D341Med (cell line): ENCODE measurements around the gene RTEL1.
"Not testable (repeated sequence)": the region's sequence is repeated elsewhere in the genome, so short reads cannot be mapped to it uniquely, and the experiment has no call there.

ENCODE experiments used
- DNase-seq: peaks from one replicate; pipeline ENCODE4 v3.0.0; 2012; ENCODE audit warnings: low spot score

Gene RTEL1

DNA sequence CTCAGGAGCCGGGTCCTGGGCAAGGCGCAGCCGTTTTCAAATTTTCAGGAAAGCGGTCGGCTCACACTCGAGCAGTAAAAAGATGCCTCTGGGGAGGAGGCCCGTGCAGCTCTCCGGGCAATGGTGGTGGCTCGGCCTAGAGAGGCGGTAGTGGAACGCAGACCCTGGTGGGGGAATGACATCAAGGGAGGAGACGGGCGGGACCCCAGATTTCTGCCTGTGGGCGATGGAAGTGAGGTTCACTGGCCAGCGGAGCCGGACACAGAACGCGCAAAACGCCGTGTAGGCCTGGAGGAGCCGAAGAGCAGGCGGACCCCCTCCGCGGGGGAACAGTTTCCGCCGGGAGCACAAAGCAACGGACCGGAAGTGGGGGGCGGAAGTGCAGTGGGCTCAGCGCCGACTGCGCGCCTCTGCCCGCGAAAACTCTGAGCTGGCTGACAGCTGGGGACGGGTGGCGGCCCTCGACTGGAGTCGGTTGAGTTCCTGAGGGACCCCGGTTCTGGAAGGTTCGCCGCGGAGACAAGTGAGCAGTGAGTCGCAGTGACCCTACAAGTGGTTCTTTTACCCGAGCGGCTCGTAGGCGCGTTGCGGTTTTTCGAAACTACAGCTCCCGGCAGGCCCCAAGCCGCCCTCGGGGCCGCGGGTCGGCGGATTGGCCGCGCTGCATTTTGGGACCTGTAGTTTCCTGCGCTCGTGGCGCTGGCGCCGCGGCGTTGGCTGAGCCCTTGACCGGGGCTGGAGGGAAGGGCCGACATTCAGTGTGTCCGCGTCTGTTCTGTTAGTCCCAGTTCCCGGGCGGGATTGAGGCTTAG lies at the start of gene RTEL1:
Gene RTEL1, plus strand, starts transcription at position 376 of the 812 bp plus-strand sequence. CDS start 1,091 bp downstream, outside the sequence.
- DNase-seq = peak; percentile 98

DNA sequence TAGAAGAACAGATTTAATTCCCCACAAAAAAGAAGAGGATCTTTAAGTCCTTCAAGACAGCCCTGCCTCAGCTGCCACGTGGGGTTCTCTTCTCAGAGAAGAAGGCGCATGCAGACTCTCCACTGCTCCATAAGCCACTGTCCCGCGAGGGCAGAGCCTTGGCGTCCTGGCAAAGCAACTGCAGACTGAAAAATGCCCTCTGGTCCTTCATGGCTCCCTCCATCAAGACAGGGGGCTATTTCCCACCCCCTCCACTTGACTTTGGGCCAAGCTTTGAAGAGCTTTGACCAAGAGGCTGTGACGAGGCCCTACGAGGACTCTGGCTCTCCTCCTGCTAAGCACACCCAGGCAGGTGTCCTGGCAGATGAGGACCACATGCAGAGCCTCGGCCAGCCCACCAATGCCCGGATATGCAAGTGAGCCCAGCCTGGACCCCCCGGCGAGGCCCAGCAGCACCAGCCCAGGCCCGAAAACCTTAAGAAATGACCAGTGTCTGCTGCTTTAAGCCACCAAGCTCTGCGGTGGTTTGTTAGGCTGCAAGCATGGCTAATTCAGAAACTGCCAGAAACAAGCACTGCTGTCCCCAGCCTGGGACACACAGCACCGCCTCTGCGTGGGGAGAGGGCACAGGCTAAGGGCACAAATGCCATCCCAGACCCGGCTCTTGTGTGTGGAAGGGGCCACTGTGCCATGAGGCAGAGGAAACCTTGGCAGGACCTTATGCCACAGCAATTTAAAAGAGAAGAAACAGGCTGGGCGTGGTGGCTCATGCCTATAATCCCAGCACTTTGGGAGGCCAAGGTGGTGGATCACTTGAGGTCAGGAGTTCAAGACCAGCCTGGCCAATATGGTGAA lies 47.3 kb upstream of the RTEL1 start:
- DNase-seq = peak; percentile 32

DNA sequence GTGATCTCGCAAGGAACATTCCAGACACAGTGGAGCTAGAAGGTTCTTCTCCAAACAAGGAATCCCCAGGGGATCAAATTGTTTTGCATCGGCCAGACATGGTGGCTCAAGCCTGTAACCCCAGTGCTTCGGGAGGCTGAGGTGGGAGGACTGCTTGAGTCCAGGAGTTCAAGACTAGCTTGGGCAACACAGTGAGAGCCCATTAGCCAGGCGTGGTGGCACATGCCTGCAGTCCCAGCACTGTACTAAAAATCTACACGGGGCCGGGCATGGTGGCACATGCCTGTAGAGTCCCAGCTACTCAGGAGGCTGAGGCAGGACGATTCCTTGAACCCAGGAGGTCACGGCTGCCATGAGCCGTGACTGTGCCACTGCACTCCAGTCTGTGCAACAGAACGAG lies 46.5 kb upstream of the RTEL1 start:
- DNase-seq = no peak

DNA sequence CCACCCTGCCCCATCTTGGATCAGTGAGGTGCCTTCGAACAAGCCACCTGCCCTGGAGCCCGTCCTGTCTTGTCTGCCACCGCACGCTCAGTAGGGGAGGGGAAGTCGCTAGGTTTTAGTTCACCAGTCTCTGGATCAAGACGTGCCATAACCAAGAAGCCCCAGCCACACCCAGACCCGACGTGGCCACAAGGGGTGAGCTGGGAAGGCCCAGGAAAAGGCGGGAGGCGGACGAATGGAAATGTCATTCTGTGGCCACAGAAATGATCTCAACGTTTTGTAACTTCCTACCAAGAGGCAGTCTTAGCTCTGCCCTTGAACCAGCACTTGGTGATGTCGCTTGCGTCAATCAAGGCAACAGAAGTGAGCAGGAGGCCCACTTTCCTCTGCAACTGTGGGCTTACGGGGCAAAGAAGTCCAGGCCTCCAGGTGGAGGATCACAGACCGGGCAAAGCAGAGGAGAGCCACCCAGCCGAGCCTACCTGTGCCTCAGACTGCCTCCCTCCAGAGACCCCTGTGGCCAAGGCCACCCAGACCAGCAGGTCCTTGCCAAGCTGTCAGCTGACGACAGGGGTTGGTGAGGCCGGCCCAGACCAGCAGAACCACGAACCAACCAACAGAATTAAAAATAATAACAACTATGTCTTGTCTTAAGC lies 45.7 kb upstream of the RTEL1 start:
- peak; percentile 21 for DNase-seq

- DNase-seq = not testable (repeated sequence)
These were observed 44.1 kb upstream of the RTEL1 start for GRCh38 chr20:63613863-63614594.

DNA sequence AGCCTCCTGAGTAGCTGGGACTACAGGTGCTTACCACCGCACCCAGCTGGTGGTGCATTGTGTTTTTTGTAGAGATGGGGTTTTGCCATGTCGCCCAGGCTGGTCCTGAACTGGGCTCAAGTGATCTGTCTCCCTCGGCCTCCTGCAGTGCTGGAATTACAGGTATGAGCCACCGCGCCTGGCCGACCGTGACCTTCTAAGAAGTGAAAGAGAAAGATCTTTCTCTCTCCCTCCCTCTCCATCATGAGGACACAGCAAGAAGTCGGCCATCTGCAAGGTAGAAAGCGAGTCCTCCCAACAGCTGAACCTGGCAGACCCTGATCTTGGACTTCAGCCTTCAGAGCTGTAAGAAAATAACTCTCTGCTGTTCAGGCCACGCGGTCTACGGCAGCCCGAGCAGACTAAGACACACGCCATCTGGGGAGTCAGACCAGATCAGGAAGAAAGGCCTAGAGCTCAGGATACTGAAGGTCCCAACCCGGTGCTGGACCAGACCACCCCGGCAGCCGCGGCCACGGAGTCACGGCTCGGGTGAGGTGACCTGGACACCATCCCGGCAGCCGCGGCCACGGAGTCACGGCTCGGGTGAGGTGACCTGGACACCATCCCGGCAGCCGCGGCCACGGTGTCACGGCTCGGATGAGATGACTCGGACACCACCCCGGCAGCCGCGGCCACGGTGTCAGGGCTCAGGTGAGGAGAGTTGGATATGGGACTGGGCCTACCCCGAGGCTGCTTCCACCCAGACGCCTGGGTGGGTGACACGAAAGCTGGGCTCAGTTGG lies 40.8 kb upstream of the RTEL1 start:
- DNase-seq = no peak

- no peak for DNase-seq
These were observed 40.2 kb upstream of the RTEL1 start for GRCh38 chr20:63617876-63618265.

DNA sequence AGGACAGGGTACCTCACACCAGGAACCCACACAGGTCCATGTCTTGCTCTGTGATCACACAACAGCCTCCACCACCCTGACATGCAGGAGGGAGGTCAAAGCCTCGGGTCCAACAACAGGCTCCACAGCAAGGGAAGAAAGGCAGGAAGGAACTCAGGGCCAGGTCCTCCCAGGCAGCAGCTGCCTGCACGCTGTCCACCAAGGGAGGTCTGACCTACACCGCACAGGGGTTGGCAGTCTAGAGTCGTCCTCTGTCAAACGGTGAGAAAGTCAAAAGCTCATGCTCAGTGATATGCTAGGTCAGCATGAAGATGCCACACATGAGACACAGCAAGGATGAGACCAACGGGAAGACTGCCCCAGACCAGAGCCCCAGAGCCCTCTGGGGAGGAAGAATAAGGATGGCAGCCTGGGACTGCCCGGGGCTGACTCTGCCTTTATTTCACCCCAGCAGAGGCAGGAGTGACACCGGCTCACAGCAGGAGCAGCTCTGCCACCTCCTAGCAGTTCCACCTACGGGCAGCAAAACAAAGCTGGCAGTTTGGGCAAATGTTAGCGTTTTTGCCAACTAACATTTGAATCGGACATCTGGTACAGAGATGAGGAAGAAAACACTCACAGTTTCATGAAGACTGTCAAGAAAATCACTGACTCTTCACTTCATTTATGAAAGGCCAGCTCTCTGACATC lies 39.7 kb upstream of the RTEL1 start:
- DNase-seq = no peak

- DNase-seq = no peak
These were observed 39.0 kb upstream of the RTEL1 start for GRCh38 chr20:63619086-63619485.

DNA sequence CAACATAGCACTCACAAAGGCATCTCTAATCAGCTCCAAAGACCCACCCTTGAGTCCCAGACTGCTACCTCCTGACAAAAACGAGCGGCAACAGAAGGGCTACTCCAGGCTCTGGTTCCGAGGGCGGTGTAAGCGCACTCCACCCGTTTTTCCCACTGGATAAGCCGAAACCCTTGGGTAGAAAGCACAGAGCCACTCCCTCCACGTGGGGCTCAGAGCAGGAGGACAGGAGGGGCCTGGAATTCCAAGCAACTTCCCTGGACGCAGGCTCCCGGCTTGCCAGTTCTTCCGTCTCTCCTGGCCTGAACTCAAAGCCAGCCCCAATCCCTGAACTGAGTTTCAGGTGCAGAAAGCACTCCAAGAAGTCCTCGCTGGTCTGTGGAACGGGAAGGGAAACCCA lies 38.6 kb upstream of the RTEL1 start:
- no peak for DNase-seq

DNA sequence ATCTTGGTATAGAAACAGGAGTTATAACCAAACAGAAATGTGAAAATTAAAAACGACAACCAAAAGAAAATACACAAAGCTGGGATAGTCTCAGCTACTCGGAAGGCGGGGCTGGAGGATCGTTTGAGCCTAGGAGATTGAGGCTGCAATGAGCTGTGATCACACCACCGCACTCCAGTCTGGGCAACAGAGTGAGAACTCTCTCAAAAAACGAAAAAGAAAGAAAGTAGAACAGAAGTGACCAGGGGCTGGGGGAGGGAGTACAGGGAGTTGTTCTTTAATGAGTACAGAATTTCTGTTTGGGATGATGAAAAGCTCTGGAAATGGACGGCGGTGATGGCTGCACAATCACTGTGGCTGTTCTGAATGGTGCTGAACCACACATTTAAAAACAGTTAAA lies 37.1 kb upstream of the RTEL1 start:
- DNase-seq = no peak

DNA sequence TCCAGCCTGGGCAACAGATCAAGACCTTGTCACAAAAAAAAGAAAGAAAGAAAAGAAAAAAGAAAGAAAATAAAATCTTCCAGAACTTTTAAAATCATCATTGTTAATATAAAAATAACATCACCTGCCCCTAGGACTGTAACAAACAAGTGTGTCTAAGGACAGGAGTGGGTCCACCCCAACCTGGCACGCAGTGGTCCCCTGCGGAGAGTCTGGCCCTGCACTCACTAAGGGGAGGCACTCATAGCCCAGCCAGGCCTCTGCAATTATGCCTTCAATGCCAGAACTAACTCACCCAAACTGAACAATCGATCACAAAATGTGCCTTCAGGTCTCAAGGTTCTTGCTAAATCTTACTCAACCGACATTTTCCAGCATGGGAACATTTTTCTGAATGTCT lies 36.0 kb upstream of the RTEL1 start:
- DNase-seq = no peak

DNA sequence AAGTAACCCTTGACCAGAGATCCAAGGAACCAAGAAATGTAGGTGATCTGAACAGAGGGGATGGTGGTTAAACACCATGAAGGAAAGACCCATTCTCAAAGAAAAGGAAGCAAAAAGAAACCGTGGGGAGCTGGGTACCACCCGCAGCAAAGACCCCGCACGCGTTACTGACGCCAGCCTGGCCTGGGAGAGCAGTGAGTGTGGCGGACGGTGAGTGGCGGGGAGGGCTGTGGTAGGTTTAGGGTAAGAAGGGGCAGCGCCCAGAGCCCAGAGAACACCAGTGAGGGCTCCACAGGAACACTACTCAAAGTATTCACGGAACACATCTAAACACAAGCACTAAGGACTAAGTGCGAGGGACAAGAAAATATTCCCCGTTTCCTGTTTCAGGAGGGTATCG lies 35.4 kb upstream of the RTEL1 start:
- no peak for DNase-seq

- DNase-seq = no peak
These were observed 33.6 kb upstream of the RTEL1 start for GRCh38 chr20:63624486-63624885.

GRCh38 chr20:63625771-63626423 lies 32.2 kb upstream of the RTEL1 start:
- peak; percentile 50 for DNase-seq

DNA sequence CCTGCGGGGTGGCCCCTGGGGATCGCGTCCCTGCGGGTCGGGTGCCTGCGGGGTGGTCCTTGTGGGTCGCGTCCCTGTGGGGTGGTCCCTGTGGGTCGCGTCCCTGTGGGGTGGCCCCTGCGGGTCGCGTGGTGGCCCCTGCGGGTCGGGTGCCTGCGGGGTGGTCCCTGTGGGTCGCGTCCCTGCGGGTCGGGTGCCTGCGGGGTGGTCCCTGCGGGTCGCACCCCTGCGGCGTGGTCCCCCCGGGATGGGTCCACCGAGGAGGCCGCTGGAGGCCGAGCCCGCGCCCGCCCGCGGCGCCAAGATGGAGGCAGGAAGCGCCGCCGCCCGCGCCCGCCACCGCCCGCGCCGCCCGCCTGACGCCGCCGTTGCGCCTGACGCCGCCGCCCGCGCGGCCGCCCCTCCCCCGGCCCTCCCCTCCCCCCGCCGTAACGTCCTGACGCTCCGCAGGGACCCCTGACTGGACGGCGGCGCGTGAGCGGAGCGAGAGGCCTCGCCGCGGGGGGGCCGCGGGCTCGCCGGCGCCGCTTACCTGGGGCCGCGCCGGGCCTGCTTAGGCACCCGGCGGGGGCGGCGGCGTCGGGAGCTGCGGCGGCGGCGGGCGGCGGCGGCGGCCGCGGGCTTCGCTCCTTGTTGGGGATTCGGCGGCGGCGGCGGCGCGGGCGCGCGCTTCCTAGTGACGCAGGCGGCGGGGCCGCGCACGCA lies 31.5 kb upstream of the RTEL1 start, which contains the start of gene GMEB2:
Gene GMEB2, minus strand, starts transcription at position 678 of the 705 bp plus-strand sequence. CDS start 7,704 bp downstream, outside the sequence.
- DNase-seq = peak; percentile 95

DNA sequence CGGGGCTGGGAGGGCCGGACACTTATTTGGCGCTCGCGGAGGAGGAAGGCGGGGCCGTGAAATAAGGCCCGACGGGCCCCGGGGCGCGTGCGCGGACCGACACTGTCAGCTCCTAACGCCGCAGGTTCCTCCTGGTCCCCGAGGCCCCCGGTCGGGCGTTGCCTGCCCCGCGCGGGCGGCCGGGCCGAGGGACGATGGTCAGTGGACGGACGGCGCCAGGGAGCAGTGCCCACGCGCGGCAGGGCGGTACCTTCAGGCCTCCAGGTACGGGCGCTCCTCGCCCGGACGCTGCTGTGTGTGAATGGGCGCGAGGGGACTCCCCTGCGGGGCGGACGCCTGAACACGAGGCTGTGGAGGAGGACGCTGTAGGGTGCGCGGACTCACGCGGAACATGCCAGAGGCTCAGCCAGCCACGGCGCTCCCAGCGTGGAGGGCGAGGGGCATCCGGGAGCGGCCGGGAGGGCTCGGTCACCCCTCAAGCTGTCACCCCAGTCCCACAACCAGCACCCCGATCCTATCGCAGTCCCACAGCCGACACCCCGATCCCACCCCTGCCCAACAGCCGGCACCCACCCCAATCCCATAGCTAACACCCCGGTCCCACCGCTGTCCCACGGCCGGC lies 30.9 kb upstream of the RTEL1 start:
- DNase-seq = peak; percentile 98

GRCh38 chr20:63627751-63628245 lies 30.3 kb upstream of the RTEL1 start:
- no peak for DNase-seq
